ENCODE measurements around the gene MED13.

GRCh38 chr17:62094175-62094574, 29.1 kb upstream of the MED13 start:
- TF ChIP-seq POLR2A (IDR thresholded peaks at IDR 0.05), result no peak
- TF ChIP-seq, protein P1, sequence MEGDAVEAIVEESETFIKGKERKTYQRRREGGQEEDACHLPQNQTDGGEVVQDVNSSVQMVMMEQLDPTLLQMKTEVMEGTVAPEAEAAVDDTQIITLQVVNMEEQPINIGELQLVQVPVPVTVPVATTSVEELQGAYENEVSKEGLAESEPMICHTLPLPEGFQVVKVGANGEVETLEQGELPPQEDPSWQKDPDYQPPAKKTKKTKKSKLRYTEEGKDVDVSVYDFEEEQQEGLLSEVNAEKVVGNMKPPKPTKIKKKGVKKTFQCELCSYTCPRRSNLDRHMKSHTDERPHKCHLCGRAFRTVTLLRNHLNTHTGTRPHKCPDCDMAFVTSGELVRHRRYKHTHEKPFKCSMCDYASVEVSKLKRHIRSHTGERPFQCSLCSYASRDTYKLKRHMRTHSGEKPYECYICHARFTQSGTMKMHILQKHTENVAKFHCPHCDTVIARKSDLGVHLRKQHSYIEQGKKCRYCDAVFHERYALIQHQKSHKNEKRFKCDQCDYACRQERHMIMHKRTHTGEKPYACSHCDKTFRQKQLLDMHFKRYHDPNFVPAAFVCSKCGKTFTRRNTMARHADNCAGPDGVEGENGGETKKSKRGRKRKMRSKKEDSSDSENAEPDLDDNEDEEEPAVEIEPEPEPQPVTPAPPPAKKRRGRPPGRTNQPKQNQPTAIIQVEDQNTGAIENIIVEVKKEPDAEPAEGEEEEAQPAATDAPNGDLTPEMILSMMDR (IDR thresholded peaks at IDR 0.05), result no peak
